IMR-90 (cell line): ENCODE measurements around the gene TSHZ3. TPM values are rescaled to one million over a fixed set of nuclear protein-coding genes. Genes with fewer than 3 reads are reported as not detected.

Experiments used
- ATAC-seq: fragments of 200-7000 bp; cut with Tn5 transposase; 2 replicates; pipeline ENCODE4 v1.9.1; 2020; ENCODE audit warnings: low read depth, mild to moderate bottlenecking, moderate library complexity
- BruUV-seq: library from RNA; stranded (reverse); fragments of 400-500 nt; replicated peaks from 2 replicates; lab custom pipeline; 2021; lab: Mats Ljungman, UMichigan
- CTCF ChIA-PET: fragments of 300-600 bp; formaldehyde crosslinking; extraction: SDS; loops from one replicate; lab custom pipeline; 2021; ENCODE audit warnings: antibody characterized with exemption; lab: Yijun Ruan, JAX
- POLR2A ChIA-PET: fragments of 300-600 bp; sonication (Branson Sonifier 250); formaldehyde crosslinking; loops from one replicate; lab custom pipeline; 2022; ENCODE audit warnings: antibody characterized with exemption; ENCODE audit not compliant: unreplicated experiment; lab: Charles Lee
- DNase-seq: peaks from one replicate; pipeline ENCODE4 v3.0.0; 2013
- H2AFZ ChIP-seq: replicated peaks from 2 replicates; pipeline ENCODE3; 2013; ENCODE audit warnings: low read length, mild to moderate bottlenecking; ENCODE audit not compliant: poor library complexity
- H2AK5ac ChIP-seq: 2 replicates; pipeline ENCODE4 v1.6.1; 2013; ENCODE audit warnings: low read depth, low read length, inconsistent platforms
- H2AK9ac ChIP-seq: replicated peaks from 2 replicates; pipeline ENCODE3; 2013; ENCODE audit warnings: mild to moderate bottlenecking, low read depth, low read length, moderate library complexity; ENCODE audit not compliant: poor library complexity
- H2BK120ac ChIP-seq: 2 replicates; pipeline ENCODE4 v1.6.1; 2013; ENCODE audit warnings: low read depth, low read length, inconsistent platforms
- H2BK15ac ChIP-seq: 3 replicates; pipeline ENCODE4 v1.6.1; 2013; ENCODE audit warnings: low read depth, low read length, inconsistent platforms
- H2BK20ac ChIP-seq: 2 replicates; pipeline ENCODE4 v1.6.1; 2013; ENCODE audit warnings: low read depth, mild to moderate bottlenecking, inconsistent platforms, low read length, moderate library complexity
- H2BK5ac ChIP-seq: 2 replicates; pipeline ENCODE4 v1.6.1; 2013; ENCODE audit warnings: mild to moderate bottlenecking, low read depth, low read length, inconsistent platforms; ENCODE audit not compliant: poor library complexity, severe bottlenecking
- H3K14ac ChIP-seq: replicated peaks from 2 replicates; pipeline ENCODE4 v1.6.1; 2013; ENCODE audit warnings: low read depth, low read length, inconsistent platforms
- H3K18ac ChIP-seq: 2 replicates; pipeline ENCODE4 v1.6.1; 2013; ENCODE audit warnings: low read depth, low read length, control low read depth
- H3K23ac ChIP-seq: 2 replicates; pipeline ENCODE4 v1.6.1; 2013; ENCODE audit warnings: low read depth, low read length, inconsistent platforms
- H3K27ac ChIP-seq: 2 replicates; pipeline ENCODE4 v1.5.1; 2013; ENCODE audit warnings: mild to moderate bottlenecking, control low read depth, low read length; ENCODE audit not compliant: insufficient read depth
- H3K27me3 ChIP-seq: 2 replicates; pipeline ENCODE4 v1.6.1; 2013; ENCODE audit warnings: low read length; ENCODE audit not compliant: control insufficient read depth, insufficient read depth
- H3K36me3 ChIP-seq: 2 replicates; pipeline ENCODE4 v1.6.1; 2013; ENCODE audit warnings: low read length, mixed read lengths; ENCODE audit not compliant: control insufficient read depth, insufficient read depth
- H3K4ac ChIP-seq: 2 replicates; pipeline ENCODE4 v1.6.1; 2013; ENCODE audit warnings: low read depth, low read length, inconsistent platforms
- H3K4me1 ChIP-seq: 2 replicates; pipeline ENCODE4 v1.6.1; 2013; ENCODE audit warnings: low read length, mixed read lengths; ENCODE audit not compliant: control insufficient read depth, insufficient read depth
- H3K4me2 ChIP-seq: 2 replicates; pipeline ENCODE4 v1.6.1; 2013; ENCODE audit warnings: low read depth, mild to moderate bottlenecking, control low read depth, low read length, moderate library complexity
- H3K4me3 ChIP-seq: 2 replicates; pipeline ENCODE4 v1.5.1; 2013; ENCODE audit warnings: low read depth, mild to moderate bottlenecking, control low read depth, low read length, moderate library complexity; ENCODE audit not compliant: insufficient read depth
- H3K56ac ChIP-seq: 2 replicates; pipeline ENCODE4 v1.6.1; 2013; ENCODE audit warnings: low read length, inconsistent platforms; ENCODE audit not compliant: insufficient read depth; ENCODE audit errors: extremely low read depth
- H3K79me1 ChIP-seq, 2 experiments: 2 replicates each; pipeline ENCODE4 v1.6.1; 2013; ENCODE audit warnings: low read length in 2 of 2, inconsistent platforms in 1 of 2, low read depth in 1 of 2
- H3K9ac ChIP-seq: 2 replicates; pipeline ENCODE4 v1.6.1; 2013; ENCODE audit warnings: low read depth, low read length, control low read depth
- H3K9me1 ChIP-seq: 2 replicates; pipeline ENCODE4 v1.6.1; 2013; ENCODE audit warnings: low read length, inconsistent platforms; ENCODE audit not compliant: insufficient read depth
- H3K9me3 ChIP-seq: 2 replicates; pipeline ENCODE4 v1.6.1; 2013; ENCODE audit warnings: low read length; ENCODE audit not compliant: control insufficient read depth, insufficient read depth
- H4K20me1 ChIP-seq: 2 replicates; pipeline ENCODE4 v1.6.1; 2013; ENCODE audit warnings: low read length, inconsistent platforms; ENCODE audit not compliant: insufficient read depth
- H4K5ac ChIP-seq: 2 replicates; pipeline ENCODE4 v1.6.1; 2013; ENCODE audit warnings: mild to moderate bottlenecking, low read depth, low read length, control low read depth
- H4K8ac ChIP-seq, 2 experiments: 2 replicates each; pipeline ENCODE4 v1.6.1; 2013; ENCODE audit warnings: low read depth in 2 of 2, low read length in 2 of 2, control low read depth in 1 of 2, inconsistent platforms in 1 of 2
- H4K91ac ChIP-seq: 2 replicates; pipeline ENCODE4 v1.6.1; 2013; ENCODE audit warnings: low read depth, low read length, inconsistent platforms; ENCODE audit not compliant: insufficient read depth
- CEBPB ChIP-seq: IDR thresholded peaks from 2 replicates; pipeline ENCODE4 v1.6.1; 2012; ENCODE audit warnings: low read depth, low read length, improper control_type of control experiment
- CTCF ChIP-seq: conservative IDR thresholded peaks from 2 replicates; pipeline ENCODE4 v1.5.1; 2012; ENCODE audit warnings: mild to moderate bottlenecking, low read depth, low read length, improper control_type of control experiment
- NFE2L2 ChIP-seq: fragments of 150-350 bp; IDR thresholded peaks from 2 replicates; pipeline ENCODE4 v1.6.1; 2016; ENCODE audit warnings: low read depth, mild to moderate bottlenecking, low read length
- POLR2A ChIP-seq: IDR thresholded peaks from 2 replicates; pipeline ENCODE4 v1.6.1; 2012; ENCODE audit warnings: mild to moderate bottlenecking, low read depth, low read length
- RAD21 ChIP-seq: IDR thresholded peaks from 2 replicates; pipeline ENCODE4 v1.6.1; 2012; ENCODE audit warnings: low read length, improper control_type of control experiment
- RFX5 ChIP-seq: IDR thresholded peaks from 2 replicates; pipeline ENCODE4 v1.8.0; 2012; ENCODE audit warnings: low read depth, mild to moderate bottlenecking, low read length, moderate library complexity
- WGBS, 2 experiments: methylation state at CpG; one replicate each; pipeline versions ENCODE4 v1.1.5 to v1.1.7; 2013; ENCODE audit warnings: missing lambda C conversion rate in 2 of 2; ENCODE audit not compliant: insufficient read length in 1 of 2; ENCODE audit errors: extremely low coverage in 2 of 2; 5-methylcytosine and 5-hydroxymethylcytosine counted together
- dilution Hi-C: fragments of 300-500 bp; cut with HindIII; formaldehyde crosslinking; loops from one replicate; pipeline ENCODE4 v1.14.3; 2018; ENCODE audit warnings: low sequenced_read_pairs; ENCODE audit not compliant: unreplicated experiment
- in situ Hi-C: fragments of 300-500 bp; cut with MboI; formaldehyde crosslinking; loops from 3 replicates; pipeline ENCODE4 v1.14.3; 2019; ENCODE audit warnings: low sequenced_read_pairs, inconsistent platforms, mixed read lengths
- intact Hi-C: fragments of 100-400 bp; cut with micrococcal nuclease; formaldehyde crosslinking; loops from 2 replicates; pipeline ENCODE4 v1.10.0; 2022
- polyA plus RNA-seq, 3 experiments: library from polyadenylated mRNA; depleted of rRNA; stranded (reverse); fragments of >200 nt; gene quantifications; 2 replicates each; pipeline ENCODE4 v1.2.3, GENCODE V29; 2012; ENCODE audit warnings: low replicate concordance in 1 of 3
- total RNA-seq: library from RNA; depleted of rRNA; stranded (reverse); fragments of >200 nt; gene quantifications from 2 replicates; pipeline ENCODE4 v1.2.3, GENCODE V29; 2012

Gene TSHZ3
- total and polyA plus RNA-seq, 2 of the 4 experiments (the other 2 are of a cell fraction): 8.1 to 13.0 TPM

GRCh38 chr19:31274251-31275067 is 74.8 kb downstream of the TSHZ3 start:
- Histone ChIP-seq H3K27me3 (no peaks in the 10 kb centered on the region), H3K23ac (no peak overlapping the region), H3K4me2 (no peak overlapping the region), H2AFZ (no peak overlapping the region), H3K9ac (no peak overlapping the region), H3K14ac (no peak overlapping the region), H2BK5ac (no peak overlapping the region), H3K79me1 (peaks cover 46 to 54% of the 10 kb centered on the region in 2 experiments), H3K27ac (no peak overlapping the region), H3K9me3 (no peaks in the 10 kb centered on the region), H3K4me1 (peaks cover 3% of the 10 kb centered on the region; the same call in 1 of the 2 replicates), H2AK5ac (no peak overlapping the region), H3K4me3 (no peak overlapping the region), H4K5ac (no peak overlapping the region), H3K18ac (no peak overlapping the region), H4K20me1 (peaks cover 10% of the 10 kb centered on the region), H4K91ac (no peak overlapping the region), H4K8ac (0 out of 4 replicates have a peak overlapping the region, but pooled peaks of 1 of the 2 experiments have one; percentile 1), H2BK120ac (no peak overlapping the region), H2AK9ac (no peak overlapping the region), H3K56ac (no peak overlapping the region), H2BK15ac (no peak overlapping the region), H3K4ac (no peak overlapping the region), H3K9me1 (peaks cover 12% of the 10 kb centered on the region; the same call in 1 of the 2 replicates), H2BK20ac (no peak overlapping the region; the same call in 1 of the 2 replicates), H3K36me3 (peaks cover 49% of the 10 kb centered on the region)
- intact Hi-C loops: no loop called here
- TF ChIP-seq RFX5: no peak
- no peak for TF ChIP-seq CEBPB
- no peak for TF ChIP-seq RAD21
- no peak for TF ChIP-seq CTCF
- TF ChIP-seq POLR2A: no peak
- no peak for TF ChIP-seq NFE2L2
- DNase-seq (no peak), ATAC-seq (no peak)
- in situ Hi-C loops: no loop called here
- dilution Hi-C loops: no loop called here
- CTCF ChIA-PET: no interaction called here
- POLR2A ChIA-PET: no interaction called here
- BruUV-seq: no TSS peak
- 87% methylated on average over 10 of the region's 19 CpGs; no CpG with 5 or more reads in 1 of the 2 experiments for WGBS, 2 experiments
